ENCODE results near the gene LNX1. TPM values are rescaled to one million over a fixed set of nuclear protein-coding genes. Genes with fewer than 3 reads are reported as not detected.
A peak's percentile ranks its signal among the peaks of the same experiment; 100 is the strongest.

Gene LNX1
- total RNA-seq, 4 donors from 2014 or later = 4.8 to 12.6 (median 6.6) TPM

- WGBS, 2 donors = 79 to 89% methylated on average over 4 of the region's 4 CpGs
- no peak overlapping the region for H3K27ac ChIP-seq
- H3K9me3 ChIP-seq = no peaks in the 10 kb centered on the region
- no peak overlapping the region for H3K4me3 ChIP-seq
- DNase-seq (ENCODE audit: low spot score in 2 of 2) = no peak
- TF ChIP-seq, protein P1, sequence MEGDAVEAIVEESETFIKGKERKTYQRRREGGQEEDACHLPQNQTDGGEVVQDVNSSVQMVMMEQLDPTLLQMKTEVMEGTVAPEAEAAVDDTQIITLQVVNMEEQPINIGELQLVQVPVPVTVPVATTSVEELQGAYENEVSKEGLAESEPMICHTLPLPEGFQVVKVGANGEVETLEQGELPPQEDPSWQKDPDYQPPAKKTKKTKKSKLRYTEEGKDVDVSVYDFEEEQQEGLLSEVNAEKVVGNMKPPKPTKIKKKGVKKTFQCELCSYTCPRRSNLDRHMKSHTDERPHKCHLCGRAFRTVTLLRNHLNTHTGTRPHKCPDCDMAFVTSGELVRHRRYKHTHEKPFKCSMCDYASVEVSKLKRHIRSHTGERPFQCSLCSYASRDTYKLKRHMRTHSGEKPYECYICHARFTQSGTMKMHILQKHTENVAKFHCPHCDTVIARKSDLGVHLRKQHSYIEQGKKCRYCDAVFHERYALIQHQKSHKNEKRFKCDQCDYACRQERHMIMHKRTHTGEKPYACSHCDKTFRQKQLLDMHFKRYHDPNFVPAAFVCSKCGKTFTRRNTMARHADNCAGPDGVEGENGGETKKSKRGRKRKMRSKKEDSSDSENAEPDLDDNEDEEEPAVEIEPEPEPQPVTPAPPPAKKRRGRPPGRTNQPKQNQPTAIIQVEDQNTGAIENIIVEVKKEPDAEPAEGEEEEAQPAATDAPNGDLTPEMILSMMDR (IDR thresholded peaks at IDR 0.05) = no peak
- TF ChIP-seq POLR2A (IDR thresholded peaks at IDR 0.05) = no peak
- no peak for TF ChIP-seq EP300 (IDR thresholded peaks at IDR 0.05)
- no peaks in the 10 kb centered on the region for H3K27me3 ChIP-seq
- H3K36me3 ChIP-seq = no peaks in the 10 kb centered on the region
- H3K4me1 ChIP-seq = peaks cover 0 to 3% (median 0%) of the 10 kb centered on the region in 4 donors
Observed at GRCh38 chr4:53584658-53585057, 6.6 kb downstream of the LNX1 start.

- DNase-seq (ENCODE audit: low spot score in 2 of 2) = peak in 1 of 2 donors; percentile 19
- Histone ChIP-seq H3K4me3 (no peak overlapping the region), H3K4me1 (peaks cover 0 to 3% (median 0%) of the 10 kb centered on the region in 4 donors), H3K36me3 (no peaks in the 10 kb centered on the region), H3K9me3 (no peaks in the 10 kb centered on the region), H3K27me3 (no peaks in the 10 kb centered on the region), H3K27ac (peak overlapping the region in 1 of 4 donors; percentile 12)
- WGBS, 2 donors = 65 to 66% methylated on average over 3 of the region's 3 CpGs
- TF ChIP-seq, protein P1 (IDR thresholded peaks at IDR 0.05) = no peak
- no peak for TF ChIP-seq EP300 (IDR thresholded peaks at IDR 0.05)
Observed at GRCh38 chr4:53583513-53583912, 7.8 kb downstream of the LNX1 start.

GRCh38 chr4:53582194-53582593 lies 9.1 kb downstream of the LNX1 start:
- H3K4me3 ChIP-seq = no peak overlapping the region
- no peak for TF ChIP-seq EP300 (IDR thresholded peaks at IDR 0.05)
- no peak for TF ChIP-seq POLR2A (IDR thresholded peaks at IDR 0.05)
- TF ChIP-seq, protein P1 (IDR thresholded peaks at IDR 0.05) = no peak
- WGBS, 2 donors = 36 to 48% methylated on average over 4 of the region's 4 CpGs
- no peaks in the 10 kb centered on the region for H3K36me3 ChIP-seq
- H3K9me3 ChIP-seq = no peaks in the 10 kb centered on the region
- no peak overlapping the region for H3K27ac ChIP-seq
- H3K4me1 ChIP-seq = peaks cover 0 to 3% (median 0%) of the 10 kb centered on the region in 4 donors
- no peaks in the 10 kb centered on the region for H3K27me3 ChIP-seq
- no peak for DNase-seq (ENCODE audit: low spot score in 2 of 2)

DNA sequence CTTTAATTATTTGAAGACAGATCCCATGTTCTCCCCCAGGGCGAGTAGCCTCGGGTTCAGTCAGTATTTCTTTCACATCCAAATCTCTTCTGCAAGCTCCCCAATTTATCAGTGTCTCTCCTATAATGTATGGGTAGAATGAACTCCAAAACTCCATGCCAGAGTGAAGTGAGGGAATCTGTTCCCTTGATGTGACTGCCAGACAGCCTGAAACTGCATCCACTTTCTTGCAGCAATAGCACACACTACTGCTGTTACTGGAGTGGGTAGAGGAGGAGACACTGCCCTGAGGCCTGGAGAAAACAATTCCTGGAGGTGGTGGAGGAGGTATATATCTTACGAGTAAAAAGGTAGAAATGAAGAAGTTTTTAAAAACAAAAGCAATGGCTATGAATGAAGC lies 11.0 kb downstream of the LNX1 start:
- no peak overlapping the region for H3K4me3 ChIP-seq
- TF ChIP-seq EP300 (IDR thresholded peaks at IDR 0.05) = no peak
- TF ChIP-seq POLR2A (IDR thresholded peaks at IDR 0.05) = no peak
- TF ChIP-seq, protein P1 (IDR thresholded peaks at IDR 0.05) = no peak
- H3K27me3 ChIP-seq = no peaks in the 10 kb centered on the region
- no peak overlapping the region for H3K27ac ChIP-seq
- WGBS, 2 donors = 76 to 83% methylated on average over 3 of the region's 3 CpGs
- DNase-seq (ENCODE audit: low spot score in 2 of 2) = no peak
- H3K4me1 ChIP-seq = peaks cover 0 to 4% (median 2%) of the 10 kb centered on the region in 4 donors
- H3K36me3 ChIP-seq = no peaks in the 10 kb centered on the region
- no peaks in the 10 kb centered on the region for H3K9me3 ChIP-seq

DNA sequence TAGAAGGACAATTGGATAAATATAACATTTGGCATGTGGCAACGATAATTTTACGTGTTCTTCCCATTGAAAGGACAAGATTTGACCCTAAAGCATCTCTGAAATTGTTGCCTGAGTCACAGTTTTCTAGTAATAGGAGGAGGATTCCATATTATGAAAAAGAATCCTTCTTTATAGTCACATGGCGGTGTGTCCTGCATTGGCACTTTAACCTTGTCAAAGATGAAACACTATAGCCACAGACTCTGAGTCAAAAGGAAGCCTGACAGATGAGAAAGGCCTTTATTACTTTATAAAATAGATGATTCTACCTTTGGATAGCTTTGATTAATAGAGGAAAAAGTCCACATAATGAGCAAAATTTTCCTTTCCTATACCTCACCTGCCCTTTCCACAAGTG lies 11.5 kb downstream of the LNX1 start:
- no peaks in the 10 kb centered on the region for H3K27me3 ChIP-seq
- TF ChIP-seq, protein P1 (IDR thresholded peaks at IDR 0.05) = no peak
- no peak overlapping the region for H3K4me3 ChIP-seq
- H3K9me3 ChIP-seq = no peaks in the 10 kb centered on the region
- H3K36me3 ChIP-seq = no peaks in the 10 kb centered on the region
- peaks cover 0 to 4% (median 2%) of the 10 kb centered on the region in 4 donors for H3K4me1 ChIP-seq
- DNase-seq (ENCODE audit: low spot score in 2 of 2) = no peak
- 73 to 77% methylated on average over 3 of the region's 3 CpGs for WGBS, 2 donors
- no peak overlapping the region for H3K27ac ChIP-seq

Measured in tibial nerve (tissue), 4 donors.